Measurements from ENCODE around the gene GTPBP6.

- TF ChIP-seq CTCF (IDR thresholded peaks at IDR 0.05 in 8 of 11, conservative IDR thresholded peaks at IDR 0.05 in 3 of 11), result no peak
- TF ChIP-seq POLR2AphosphoS5 (IDR thresholded peaks at IDR 0.05), result no peak
- TF ChIP-seq POLR2A (IDR thresholded peaks at IDR 0.05), result no peak
Measured at GRCh38 chrX:313546-313945, 5.0 kb downstream of the GTPBP6 start.

Measured in spleen (tissue), 7 donors.